ENCODE data around the gene ANXA2.

ANXA2 gene

GRCh38 chr15:60397772-60398445 is at the start of gene ANXA2:
Gene ANXA2, minus strand, starts transcription at chr15:60397986. Its CDS starts 11,911 bp downstream, at chr15:60386075.
- Mint-ChIP-seq H3K4me1 (peaks cover 70% of the 10 kb centered on the region), H3K36me3 (ENCODE audit: low read depth) (peaks cover 10% of the 10 kb centered on the region), H3K4me3 (peak within 1 kb of the TSS; percentile 87 to 98 (median 98)), H3K9me3 (peaks cover 2% of the 10 kb centered on the region), H3K27ac (peak within 1 kb of the TSS; percentile 98 to 100 (median 99)), H3K27me3 (ENCODE audit: low read depth) (peaks cover 5% of the 10 kb centered on the region)
- no peak for TF ChIP-seq CTCF (IDR thresholded peaks at IDR 0.05; ENCODE audit: unreplicated experiment in 3 of 3)

- Mint-ChIP-seq H3K36me3 (ENCODE audit: low read depth) (peaks cover 41% of the 10 kb centered on the region), H3K27ac (no peak overlapping the region), H3K4me1 (no peaks in the 10 kb centered on the region), H3K4me3 (no peak overlapping the region), H3K27me3 (ENCODE audit: low read depth) (no peaks in the 10 kb centered on the region), H3K9me3 (no peaks in the 10 kb centered on the region)
- peak; percentile 57 to 68 (median 58) for TF ChIP-seq CTCF (IDR thresholded peaks at IDR 0.05; ENCODE audit: unreplicated experiment in 3 of 3)
Observed at GRCh38 chr15:60444289-60444912, 46.6 kb upstream of the ANXA2 start.

- TF ChIP-seq CTCF (IDR thresholded peaks at IDR 0.05; ENCODE audit: unreplicated experiment in 3 of 3), result no peak
- Mint-ChIP-seq H3K4me1 (no peaks in the 10 kb centered on the region), H3K36me3 (ENCODE audit: low read depth) (peaks cover 31% of the 10 kb centered on the region), H3K4me3 (no peak overlapping the region), H3K9me3 (no peaks in the 10 kb centered on the region), H3K27me3 (ENCODE audit: low read depth) (no peaks in the 10 kb centered on the region), H3K27ac (no peak overlapping the region)
Observed at GRCh38 chr15:60442763-60443162, 45.0 kb upstream of the ANXA2 start.

GRCh38 chr15:60442031-60442650 is 44.4 kb upstream of the ANXA2 start:
- Mint-ChIP-seq H3K9me3 (no peaks in the 10 kb centered on the region), H3K27ac (no peak overlapping the region), H3K27me3 (ENCODE audit: low read depth) (no peaks in the 10 kb centered on the region), H3K4me3 (no peak overlapping the region), H3K4me1 (no peaks in the 10 kb centered on the region), H3K36me3 (ENCODE audit: low read depth) (peaks cover 27% of the 10 kb centered on the region)
- no peak for TF ChIP-seq CTCF (IDR thresholded peaks at IDR 0.05; ENCODE audit: unreplicated experiment in 3 of 3)

GRCh38 chr15:60441331-60441730 is 43.5 kb upstream of the ANXA2 start:
- Mint-ChIP-seq H3K27ac (no peak overlapping the region), H3K4me1 (no peaks in the 10 kb centered on the region), H3K9me3 (no peaks in the 10 kb centered on the region), H3K27me3 (ENCODE audit: low read depth) (no peaks in the 10 kb centered on the region), H3K4me3 (no peak overlapping the region), H3K36me3 (ENCODE audit: low read depth) (peaks cover 19% of the 10 kb centered on the region)
- no peak for TF ChIP-seq CTCF (IDR thresholded peaks at IDR 0.05; ENCODE audit: unreplicated experiment in 3 of 3)
